IMR-90 (cell line): Measurements from ENCODE around the gene TNFRSF21. TPM values are rescaled to one million over a fixed set of nuclear protein-coding genes. Genes with fewer than 3 reads are reported as not detected.
A peak's percentile ranks its signal among the peaks of the same experiment; 100 is the strongest.

Experiments used
- ATAC-seq: fragments of 200-7000 bp; cut with Tn5 transposase; 2 replicates; pipeline ENCODE4 v1.9.1; 2020; ENCODE audit warnings: low read depth, mild to moderate bottlenecking, moderate library complexity
- BruUV-seq: library from RNA; stranded (reverse); fragments of 400-500 nt; replicated peaks from 2 replicates; lab custom pipeline; 2021; lab: Mats Ljungman, UMichigan
- CTCF ChIA-PET: fragments of 300-600 bp; formaldehyde crosslinking; extraction: SDS; loops from one replicate; lab custom pipeline; 2021; ENCODE audit warnings: antibody characterized with exemption; lab: Yijun Ruan, JAX
- POLR2A ChIA-PET: fragments of 300-600 bp; sonication (Branson Sonifier 250); formaldehyde crosslinking; loops from one replicate; lab custom pipeline; 2022; ENCODE audit warnings: antibody characterized with exemption; ENCODE audit not compliant: unreplicated experiment; lab: Charles Lee
- DNase-seq: peaks from one replicate; pipeline ENCODE4 v3.0.0; 2013
- H2AFZ ChIP-seq: replicated peaks from 2 replicates; pipeline ENCODE3; 2013; ENCODE audit warnings: low read length, mild to moderate bottlenecking; ENCODE audit not compliant: poor library complexity
- H2AK5ac ChIP-seq: 2 replicates; pipeline ENCODE4 v1.6.1; 2013; ENCODE audit warnings: low read depth, low read length, inconsistent platforms
- H2AK9ac ChIP-seq: replicated peaks from 2 replicates; pipeline ENCODE3; 2013; ENCODE audit warnings: mild to moderate bottlenecking, low read depth, low read length, moderate library complexity; ENCODE audit not compliant: poor library complexity
- H2BK120ac ChIP-seq: 2 replicates; pipeline ENCODE4 v1.6.1; 2013; ENCODE audit warnings: low read depth, low read length, inconsistent platforms
- H2BK15ac ChIP-seq: 3 replicates; pipeline ENCODE4 v1.6.1; 2013; ENCODE audit warnings: low read depth, low read length, inconsistent platforms
- H2BK20ac ChIP-seq: 2 replicates; pipeline ENCODE4 v1.6.1; 2013; ENCODE audit warnings: low read depth, mild to moderate bottlenecking, inconsistent platforms, low read length, moderate library complexity
- H2BK5ac ChIP-seq: 2 replicates; pipeline ENCODE4 v1.6.1; 2013; ENCODE audit warnings: mild to moderate bottlenecking, low read depth, low read length, inconsistent platforms; ENCODE audit not compliant: poor library complexity, severe bottlenecking
- H3K14ac ChIP-seq: replicated peaks from 2 replicates; pipeline ENCODE4 v1.6.1; 2013; ENCODE audit warnings: low read depth, low read length, inconsistent platforms
- H3K18ac ChIP-seq: 2 replicates; pipeline ENCODE4 v1.6.1; 2013; ENCODE audit warnings: low read depth, low read length, control low read depth
- H3K23ac ChIP-seq: 2 replicates; pipeline ENCODE4 v1.6.1; 2013; ENCODE audit warnings: low read depth, low read length, inconsistent platforms
- H3K27ac ChIP-seq: 2 replicates; pipeline ENCODE4 v1.5.1; 2013; ENCODE audit warnings: mild to moderate bottlenecking, control low read depth, low read length; ENCODE audit not compliant: insufficient read depth
- H3K27me3 ChIP-seq: 2 replicates; pipeline ENCODE4 v1.6.1; 2013; ENCODE audit warnings: low read length; ENCODE audit not compliant: control insufficient read depth, insufficient read depth
- H3K36me3 ChIP-seq: 2 replicates; pipeline ENCODE4 v1.6.1; 2013; ENCODE audit warnings: low read length, mixed read lengths; ENCODE audit not compliant: control insufficient read depth, insufficient read depth
- H3K4ac ChIP-seq: 2 replicates; pipeline ENCODE4 v1.6.1; 2013; ENCODE audit warnings: low read depth, low read length, inconsistent platforms
- H3K4me1 ChIP-seq: 2 replicates; pipeline ENCODE4 v1.6.1; 2013; ENCODE audit warnings: low read length, mixed read lengths; ENCODE audit not compliant: control insufficient read depth, insufficient read depth
- H3K4me2 ChIP-seq: 2 replicates; pipeline ENCODE4 v1.6.1; 2013; ENCODE audit warnings: low read depth, mild to moderate bottlenecking, control low read depth, low read length, moderate library complexity
- H3K4me3 ChIP-seq: 2 replicates; pipeline ENCODE4 v1.5.1; 2013; ENCODE audit warnings: low read depth, mild to moderate bottlenecking, control low read depth, low read length, moderate library complexity; ENCODE audit not compliant: insufficient read depth
- H3K56ac ChIP-seq: 2 replicates; pipeline ENCODE4 v1.6.1; 2013; ENCODE audit warnings: low read length, inconsistent platforms; ENCODE audit not compliant: insufficient read depth; ENCODE audit errors: extremely low read depth
- H3K79me1 ChIP-seq, 2 experiments: 2 replicates each; pipeline ENCODE4 v1.6.1; 2013; ENCODE audit warnings: low read length in 2 of 2, inconsistent platforms in 1 of 2, low read depth in 1 of 2
- H3K9ac ChIP-seq: 2 replicates; pipeline ENCODE4 v1.6.1; 2013; ENCODE audit warnings: low read depth, low read length, control low read depth
- H3K9me1 ChIP-seq: 2 replicates; pipeline ENCODE4 v1.6.1; 2013; ENCODE audit warnings: low read length, inconsistent platforms; ENCODE audit not compliant: insufficient read depth
- H3K9me3 ChIP-seq: 2 replicates; pipeline ENCODE4 v1.6.1; 2013; ENCODE audit warnings: low read length; ENCODE audit not compliant: control insufficient read depth, insufficient read depth
- H4K20me1 ChIP-seq: 2 replicates; pipeline ENCODE4 v1.6.1; 2013; ENCODE audit warnings: low read length, inconsistent platforms; ENCODE audit not compliant: insufficient read depth
- H4K5ac ChIP-seq: 2 replicates; pipeline ENCODE4 v1.6.1; 2013; ENCODE audit warnings: mild to moderate bottlenecking, low read depth, low read length, control low read depth
- H4K8ac ChIP-seq, 2 experiments: 2 replicates each; pipeline ENCODE4 v1.6.1; 2013; ENCODE audit warnings: low read depth in 2 of 2, low read length in 2 of 2, control low read depth in 1 of 2, inconsistent platforms in 1 of 2
- H4K91ac ChIP-seq: 2 replicates; pipeline ENCODE4 v1.6.1; 2013; ENCODE audit warnings: low read depth, low read length, inconsistent platforms; ENCODE audit not compliant: insufficient read depth
- ELK1 ChIP-seq: fragments of 150-350 bp; IDR thresholded peaks from 2 replicates; pipeline ENCODE4 v1.6.1; 2016; ENCODE audit warnings: low read depth, mild to moderate bottlenecking, low read length, moderate library complexity, borderline replicate concordance
- MAFK ChIP-seq: IDR thresholded peaks from 2 replicates; pipeline ENCODE4 v1.6.1; 2012; ENCODE audit warnings: low read depth, low read length, improper control_type of control experiment
- MAZ ChIP-seq: IDR thresholded peaks from 2 replicates; pipeline ENCODE4 v1.6.1; 2012; ENCODE audit warnings: low read depth, mild to moderate bottlenecking, low read length, improper control_type of control experiment, moderate library complexity, borderline replicate concordance
- NFE2L2 ChIP-seq: fragments of 150-350 bp; IDR thresholded peaks from 2 replicates; pipeline ENCODE4 v1.6.1; 2016; ENCODE audit warnings: low read depth, mild to moderate bottlenecking, low read length
- RCOR1 ChIP-seq: IDR thresholded peaks from 2 replicates; pipeline ENCODE4 v1.6.1; 2012; ENCODE audit warnings: mild to moderate bottlenecking, low read length, improper control_type of control experiment; ENCODE audit not compliant: insufficient replicate concordance
- RFX5 ChIP-seq: IDR thresholded peaks from 2 replicates; pipeline ENCODE4 v1.8.0; 2012; ENCODE audit warnings: low read depth, mild to moderate bottlenecking, low read length, moderate library complexity
- USF2 ChIP-seq: fragments of 150-350 bp; IDR thresholded peaks from 2 replicates; pipeline ENCODE4 v1.6.1; 2017; ENCODE audit warnings: mild to moderate bottlenecking, antibody characterized with exemption, low read length, low read depth
- WGBS, 2 experiments: methylation state at CpG; one replicate each; pipeline versions ENCODE4 v1.1.5 to v1.1.7; 2013; ENCODE audit warnings: missing lambda C conversion rate in 2 of 2; ENCODE audit not compliant: insufficient read length in 1 of 2; ENCODE audit errors: extremely low coverage in 2 of 2; 5-methylcytosine and 5-hydroxymethylcytosine counted together
- dilution Hi-C: fragments of 300-500 bp; cut with HindIII; formaldehyde crosslinking; loops from one replicate; pipeline ENCODE4 v1.14.3; 2018; ENCODE audit warnings: low sequenced_read_pairs; ENCODE audit not compliant: unreplicated experiment
- in situ Hi-C: fragments of 300-500 bp; cut with MboI; formaldehyde crosslinking; loops from 3 replicates; pipeline ENCODE4 v1.14.3; 2019; ENCODE audit warnings: low sequenced_read_pairs, inconsistent platforms, mixed read lengths
- intact Hi-C: fragments of 100-400 bp; cut with micrococcal nuclease; formaldehyde crosslinking; loops from 2 replicates; pipeline ENCODE4 v1.10.0; 2022
- polyA plus RNA-seq, 3 experiments: library from polyadenylated mRNA; depleted of rRNA; stranded (reverse); fragments of >200 nt; gene quantifications; 2 replicates each; pipeline ENCODE4 v1.2.3, GENCODE V29; 2012; ENCODE audit warnings: low replicate concordance in 1 of 3
- total RNA-seq: library from RNA; depleted of rRNA; stranded (reverse); fragments of >200 nt; gene quantifications from 2 replicates; pipeline ENCODE4 v1.2.3, GENCODE V29; 2012

Gene TNFRSF21
- total and polyA plus RNA-seq, 2 of the 4 experiments (the other 2 are of a cell fraction): 2.9 to 6.9 TPM

- H4K5ac ChIP-seq: peak overlapping the region; percentile 14; the same call in 1 of the 2 replicates
- no TSS peak for BruUV-seq
- H3K79me1 ChIP-seq: peaks cover 2 to 8% of the 10 kb centered on the region in 2 experiments; a peak in 1 of 4 replicates
Measured at GRCh38 chr6:47277702-47278101, 32.0 kb downstream of the TNFRSF21 start.

More at GRCh38 chr6:47277702-47278101, 32.0 kb downstream of the TNFRSF21 start:
- no CpG with 5 or more reads among the region's 4 CpGs for WGBS, 2 experiments
- Histone ChIP-seq H2BK15ac (no peak overlapping the region), H2BK120ac (peak overlapping the region; percentile 16; the same call in 1 of the 2 replicates), H3K23ac (no peak overlapping the region), H3K9ac (no peak overlapping the region), H2BK20ac (no peak overlapping the region), H3K18ac (no peak overlapping the region), H3K9me1 (peaks cover 3% of the 10 kb centered on the region; the same call in 1 of the 2 replicates), H3K4me2 (no peak overlapping the region; the same call in 1 of the 2 replicates), H2BK5ac (no peak overlapping the region), H3K27me3 (no peaks in the 10 kb centered on the region), H3K4ac (no peak overlapping the region), H3K9me3 (no peaks in the 10 kb centered on the region), H3K14ac (0 out of 2 replicates have a peak overlapping the region, but pooled peaks have one; percentile 11), H3K56ac (no peak overlapping the region), H3K36me3 (peaks cover 2% of the 10 kb centered on the region; the same call in 1 of the 2 replicates), H2AFZ (no peak overlapping the region), H2AK5ac (peak overlapping the region; percentile 63), H3K27ac (no peak overlapping the region), H3K4me3 (no peak overlapping the region), H4K91ac (no peak overlapping the region), H4K8ac (no peak overlapping the region), H3K4me1 (peaks cover 16% of the 10 kb centered on the region), H4K20me1 (no peaks in the 10 kb centered on the region), H2AK9ac (no peak overlapping the region)
- in situ Hi-C loops (no loop called here), intact Hi-C loops (no loop called here), dilution Hi-C loops (no loop called here)
- ChIA-PET CTCF (interaction anchor here (1.0 to 1.6 kb wide), 2 partner anchors 16 to 180 kb away, joined by 3 to 4 read pairs; no protein-coding TSS in a partner anchor), POLR2A (no interaction called here)
- TF ChIP-seq USF2 (no peak), ELK1 (no peak), NFE2L2 (no peak), MAFK (no peak), RFX5 (no peak), MAZ (no peak), RCOR1 (no peak)
- 0 out of 2 replicates have a peak, but pooled peaks have one; percentile 13 for ATAC-seq
- DNase-seq: no peak
